Activated T-helper 1 cell treated with Interleukin-2 at 50 U/mL for 16 hours (primary cell): ENCODE measurements around the gene ACAP1.
"Not testable (repeated sequence)": the region's sequence is repeated elsewhere in the genome, so short reads cannot be mapped to it uniquely, and the experiment has no call there.

Experiments used
- DNase-seq: peaks from one replicate; pipeline ENCODE4 v3.0.0-alpha.2; 2020; ENCODE audit warnings: low read depth

The ACAP1 gene

DNA sequence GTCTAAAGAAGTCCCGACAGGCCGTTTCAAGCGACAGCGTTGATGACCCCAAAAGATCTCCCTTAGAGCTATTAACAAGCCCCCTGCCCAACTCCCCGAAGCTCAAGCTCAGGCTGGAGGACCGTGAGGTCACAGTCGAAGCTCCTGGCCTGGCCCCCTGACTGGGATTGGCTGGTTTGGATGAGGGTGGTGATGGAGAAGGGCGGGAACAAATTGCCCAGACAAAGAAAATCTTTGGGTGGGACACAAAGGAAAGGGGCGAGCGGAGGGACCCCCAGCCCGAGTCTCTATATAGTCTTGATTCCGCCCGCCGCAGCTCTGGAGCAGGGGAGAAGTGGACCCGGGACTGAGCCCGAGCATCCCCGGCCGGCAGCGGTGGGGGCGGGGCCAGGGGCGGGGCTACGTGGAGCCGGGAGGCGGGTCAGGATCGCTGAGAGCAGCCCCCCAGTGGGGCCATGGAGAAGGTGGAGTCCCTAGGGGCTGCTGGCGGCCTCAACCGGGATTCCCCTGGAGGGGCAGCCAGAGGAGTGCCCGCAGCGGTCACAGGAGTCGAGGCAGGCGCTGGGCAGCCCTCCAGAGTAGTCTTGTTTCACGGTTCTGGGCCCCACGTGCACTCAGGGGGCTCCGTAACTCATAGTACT, 6.2 kb upstream of the ACAP1 start:
- DNase-seq, result peak; percentile 62

DNA sequence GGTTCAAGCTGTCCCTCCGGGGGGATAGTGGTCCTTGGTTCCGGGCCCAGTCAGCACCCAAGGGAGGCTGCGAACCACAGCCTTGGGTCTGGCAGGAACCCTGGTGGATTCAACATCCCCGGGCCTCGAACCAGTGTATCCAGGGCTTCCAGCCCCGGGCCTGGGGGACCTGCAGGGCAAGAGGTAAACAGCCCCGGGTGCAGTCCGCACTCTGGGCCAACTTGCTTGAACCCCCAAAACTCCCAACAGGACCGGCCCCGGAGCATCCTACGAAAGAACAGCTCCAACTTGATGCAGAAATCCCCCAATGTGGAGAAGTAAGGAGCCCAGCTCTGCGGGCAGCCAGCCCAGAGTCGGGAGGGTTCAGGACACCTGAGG, 5.7 kb upstream of the ACAP1 start:
- no peak for DNase-seq

DNA sequence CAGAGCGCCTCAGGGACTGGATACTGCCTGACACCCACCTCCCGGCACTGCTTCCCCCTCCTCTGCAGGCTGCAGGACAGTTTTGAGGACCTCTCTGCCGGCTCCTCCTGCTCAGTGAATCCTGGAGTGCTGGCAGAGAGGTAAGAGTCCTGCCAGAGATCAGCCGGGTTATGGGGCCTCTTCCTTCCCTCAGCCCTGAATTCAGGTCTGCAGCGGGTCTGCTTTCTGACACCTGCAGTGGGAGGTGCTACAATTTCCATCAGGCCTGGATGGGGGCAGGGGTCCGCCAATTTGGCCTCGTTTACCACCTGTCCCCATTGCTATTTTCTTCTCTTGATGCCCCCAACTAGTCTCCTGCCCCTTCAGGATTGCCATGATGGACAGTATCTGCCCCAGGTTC, 4.2 kb upstream of the ACAP1 start:
- DNase-seq, result no peak

DNA sequence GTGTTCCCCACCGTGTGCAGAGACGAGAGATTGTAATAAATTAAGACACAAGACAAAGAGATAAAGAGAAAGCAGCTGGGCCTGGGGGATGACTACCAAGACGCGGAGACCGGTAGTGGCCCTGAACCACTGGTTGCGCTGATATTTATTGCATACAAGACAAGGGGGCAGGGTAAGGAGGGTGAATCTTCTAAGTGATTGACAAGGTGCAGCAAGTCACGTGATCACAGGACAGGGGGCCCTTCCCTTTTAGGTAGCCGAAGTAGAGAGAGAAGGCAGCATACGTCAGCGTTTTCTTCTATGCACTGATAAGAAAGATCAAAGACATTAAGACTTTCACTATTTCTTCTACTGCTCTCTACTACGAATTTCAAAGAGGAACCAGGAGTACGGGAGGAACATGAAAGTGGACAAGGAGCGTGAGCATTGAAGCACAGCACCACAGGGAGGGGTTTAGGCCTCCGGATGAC, 3.7 kb upstream of the ACAP1 start:
- not testable (repeated sequence) for DNase-seq

DNA sequence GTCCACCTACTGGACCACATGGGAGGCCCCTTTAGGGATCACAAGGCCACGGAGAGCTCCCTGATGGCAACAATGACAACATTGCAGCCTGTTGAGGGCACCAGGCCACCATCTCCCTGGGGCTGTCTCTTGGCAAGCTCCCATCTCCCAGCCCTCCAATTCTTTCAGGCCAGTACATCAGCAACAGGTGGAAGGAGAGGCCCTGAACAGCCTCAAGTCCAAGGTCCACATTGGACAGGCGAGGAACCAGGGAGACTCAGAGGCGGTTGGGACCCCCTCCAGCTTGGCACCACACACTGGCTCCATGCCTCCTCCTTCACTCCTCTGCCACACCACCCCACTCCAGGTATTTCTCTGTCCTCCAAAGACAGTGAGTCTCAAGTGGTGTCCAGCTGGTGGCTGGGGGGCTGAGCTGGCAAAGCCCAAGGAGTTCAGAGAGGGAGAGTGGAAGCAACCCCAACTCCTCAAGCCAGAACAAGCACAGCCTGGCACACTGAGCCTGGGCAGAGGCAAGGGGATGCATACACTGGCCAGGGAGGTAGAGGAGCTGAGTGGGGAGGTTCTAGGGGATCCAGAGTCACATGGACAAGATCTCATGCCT, 1.3 kb upstream of the ACAP1 start:
- no peak for DNase-seq

DNA sequence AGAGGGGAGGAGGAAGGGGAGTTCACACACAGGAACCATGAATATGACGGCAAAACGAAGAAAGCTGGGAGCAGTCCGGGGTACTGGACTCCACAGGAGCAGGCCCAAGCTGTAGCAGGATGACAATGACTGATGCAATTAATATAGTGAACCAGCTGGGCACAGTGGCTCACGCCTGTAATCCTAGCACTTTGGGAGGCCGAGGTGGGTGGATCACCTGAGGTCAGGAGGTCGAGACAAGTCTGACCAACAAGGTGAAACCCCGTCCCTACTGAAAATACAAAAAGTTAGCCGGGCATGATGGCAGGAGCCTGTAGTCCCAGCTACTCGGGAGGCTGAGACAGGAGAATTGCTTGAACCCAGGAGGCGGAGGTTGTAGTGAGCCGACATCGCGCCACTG, 564 bp upstream of the ACAP1 start:
- DNase-seq, result not testable (repeated sequence)

DNA sequence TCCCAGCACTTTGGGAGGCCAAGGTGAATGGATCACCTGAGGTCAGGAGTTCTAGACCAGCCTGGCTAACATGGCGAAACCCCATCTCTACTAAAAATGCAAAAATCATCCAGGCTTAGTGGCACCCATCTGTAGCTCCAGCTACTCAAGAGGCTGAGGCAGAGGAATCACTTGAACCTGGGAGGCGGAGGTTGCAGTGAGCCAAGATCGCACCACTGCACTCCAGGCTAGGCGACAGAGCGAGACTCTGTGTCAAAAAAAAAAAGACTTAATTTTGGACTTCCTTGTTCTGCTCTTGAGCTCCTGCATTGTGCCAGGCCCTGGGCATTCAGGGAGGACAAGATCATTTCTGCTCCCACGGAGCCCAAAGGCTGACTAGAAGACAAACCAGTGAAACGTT, 1.3 kb downstream of the ACAP1 start:
- DNase-seq, result not testable (repeated sequence)

DNA sequence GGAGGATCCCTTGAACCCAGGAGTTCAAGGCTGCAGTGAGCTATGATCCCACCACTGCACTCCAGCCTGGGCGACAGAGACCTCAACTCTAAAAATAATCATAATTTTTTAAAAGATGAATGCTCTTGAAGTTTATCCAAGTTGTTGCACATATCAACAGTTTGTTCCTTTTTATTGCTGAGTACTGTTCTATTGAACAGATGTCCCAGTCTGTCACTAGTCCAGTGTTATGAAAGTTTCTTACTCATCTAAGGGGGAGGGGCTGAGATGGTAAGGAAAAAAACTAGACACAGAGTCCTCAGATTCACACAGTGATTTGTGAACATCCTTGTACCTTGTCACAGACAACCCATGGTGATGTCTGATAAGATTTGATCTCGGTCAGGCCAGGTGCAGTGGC, 3.9 kb downstream of the ACAP1 start:
- no peak for DNase-seq

DNA sequence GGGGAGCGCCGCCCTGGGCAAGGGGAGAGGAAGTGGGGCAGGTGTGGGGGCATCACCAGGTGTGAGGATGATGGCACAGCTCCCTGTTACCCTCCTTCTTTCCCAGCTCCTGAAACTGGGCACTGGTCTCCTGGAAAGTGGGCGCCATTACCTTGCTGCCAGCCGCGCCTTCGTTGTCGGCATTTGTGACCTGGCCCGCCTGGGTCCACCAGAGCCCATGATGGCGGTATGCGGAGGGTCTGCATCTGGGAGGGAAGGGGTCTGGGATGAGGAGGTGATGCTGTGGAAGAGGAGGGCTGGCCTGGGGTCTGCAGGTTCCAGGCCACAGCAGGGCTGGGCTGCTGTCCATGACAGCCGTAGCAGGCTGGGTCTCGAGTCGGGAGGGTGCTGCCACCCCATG, 5.5 kb downstream of the ACAP1 start:
- no peak for DNase-seq

DNA sequence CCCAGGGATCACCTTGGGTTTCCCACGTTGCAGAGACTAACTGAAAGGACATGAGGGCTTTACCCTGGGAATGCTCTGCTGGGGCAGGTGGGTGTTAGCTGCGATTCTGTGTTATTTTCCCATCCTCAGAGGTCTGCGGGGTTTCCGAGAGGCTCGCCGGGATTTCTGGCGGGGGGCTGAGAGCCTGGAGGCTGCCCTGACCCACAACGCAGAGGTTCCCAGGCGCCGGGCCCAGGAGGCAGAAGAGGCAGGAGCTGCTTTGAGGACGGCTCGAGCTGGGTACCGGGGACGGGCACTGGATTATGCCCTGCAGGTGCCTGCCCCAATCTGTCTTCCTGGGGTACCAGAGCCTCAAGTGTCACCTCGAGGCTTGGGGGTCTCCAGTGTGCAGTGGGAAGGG, 6.9 kb downstream of the ACAP1 start:
- DNase-seq, result no peak

DNA sequence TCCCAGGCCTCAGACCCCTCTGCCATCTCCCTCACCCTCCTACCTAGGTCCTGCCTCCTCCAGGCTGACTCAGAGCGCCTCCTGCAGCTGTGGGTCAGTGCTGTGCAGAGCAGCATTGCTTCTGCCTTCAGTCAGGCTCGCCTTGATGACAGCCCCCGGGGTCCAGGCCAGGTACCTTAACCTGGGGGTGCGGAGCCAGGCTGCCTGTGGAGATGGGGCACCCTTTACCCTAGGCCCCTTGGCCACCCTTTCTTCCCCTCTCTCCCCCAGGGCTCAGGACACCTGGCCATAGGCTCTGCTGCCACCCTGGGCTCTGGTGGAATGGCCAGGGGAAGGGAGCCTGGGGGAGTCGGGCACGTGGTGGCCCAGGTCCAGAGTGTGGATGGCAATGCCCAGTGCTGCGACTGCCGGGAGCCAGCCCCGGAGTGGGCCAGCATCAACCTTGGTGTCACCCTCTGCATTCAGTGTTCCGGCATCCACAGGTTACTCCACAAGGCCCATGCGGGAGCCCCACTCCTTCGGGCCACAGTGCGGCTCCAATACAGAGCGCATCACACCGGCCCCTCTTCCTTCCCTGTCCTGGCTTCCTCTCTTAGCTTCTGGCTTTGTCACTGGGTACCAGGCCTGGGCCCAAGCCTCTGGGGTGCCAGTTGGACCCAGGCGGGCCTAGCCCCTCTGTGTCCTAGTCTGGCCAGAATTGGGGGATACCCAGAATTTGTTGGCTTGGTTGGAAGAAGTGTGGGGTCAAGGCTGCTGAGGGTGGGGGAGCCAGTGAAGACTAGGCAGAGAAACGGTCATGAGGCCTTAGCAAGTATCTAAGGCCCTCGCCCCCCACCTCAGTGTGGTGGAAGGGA, 10.7 kb downstream of the ACAP1 start:
- DNase-seq, result no peak

DNA sequence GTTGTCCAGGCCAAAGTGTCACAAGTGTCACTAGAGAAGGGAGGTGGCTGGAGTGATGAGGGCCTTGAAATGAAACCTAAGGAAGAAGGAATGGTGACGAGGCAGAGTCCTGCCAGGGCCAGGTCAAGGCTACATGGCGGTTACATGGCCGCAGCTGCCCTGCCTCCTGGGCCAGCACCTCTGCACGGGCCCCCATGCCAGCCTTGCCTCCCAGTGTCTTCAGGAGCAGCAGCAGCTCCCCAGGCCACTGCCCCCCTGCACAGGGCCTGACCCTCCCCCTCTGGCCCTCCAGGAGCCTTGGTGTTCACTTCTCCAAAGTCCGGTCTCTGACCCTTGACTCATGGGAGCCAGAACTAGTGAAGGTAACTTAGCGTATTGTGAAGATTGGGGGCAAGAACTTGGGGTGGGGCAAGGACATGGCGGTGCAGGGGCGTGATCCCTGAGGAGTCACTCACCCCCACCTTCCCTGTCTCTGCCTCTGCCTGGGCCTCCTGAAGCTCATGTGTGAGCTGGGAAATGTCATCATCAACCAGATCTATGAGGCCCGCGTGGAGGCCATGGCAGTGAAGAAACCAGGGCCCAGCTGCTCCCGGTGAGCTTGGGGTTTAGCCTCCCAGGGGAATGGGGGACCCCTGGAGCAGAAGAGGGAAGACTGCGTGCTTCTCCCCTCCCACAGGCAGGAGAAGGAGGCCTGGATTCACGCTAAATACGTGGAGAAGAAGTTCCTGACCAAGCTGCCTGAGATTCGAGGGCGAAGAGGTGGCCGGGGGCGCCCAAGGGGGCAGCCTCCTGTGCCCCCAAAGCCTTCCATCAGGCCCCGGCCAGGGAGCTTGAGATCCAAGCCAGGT, 11.5 kb downstream of the ACAP1 start:
- DNase-seq, result no peak

DNA sequence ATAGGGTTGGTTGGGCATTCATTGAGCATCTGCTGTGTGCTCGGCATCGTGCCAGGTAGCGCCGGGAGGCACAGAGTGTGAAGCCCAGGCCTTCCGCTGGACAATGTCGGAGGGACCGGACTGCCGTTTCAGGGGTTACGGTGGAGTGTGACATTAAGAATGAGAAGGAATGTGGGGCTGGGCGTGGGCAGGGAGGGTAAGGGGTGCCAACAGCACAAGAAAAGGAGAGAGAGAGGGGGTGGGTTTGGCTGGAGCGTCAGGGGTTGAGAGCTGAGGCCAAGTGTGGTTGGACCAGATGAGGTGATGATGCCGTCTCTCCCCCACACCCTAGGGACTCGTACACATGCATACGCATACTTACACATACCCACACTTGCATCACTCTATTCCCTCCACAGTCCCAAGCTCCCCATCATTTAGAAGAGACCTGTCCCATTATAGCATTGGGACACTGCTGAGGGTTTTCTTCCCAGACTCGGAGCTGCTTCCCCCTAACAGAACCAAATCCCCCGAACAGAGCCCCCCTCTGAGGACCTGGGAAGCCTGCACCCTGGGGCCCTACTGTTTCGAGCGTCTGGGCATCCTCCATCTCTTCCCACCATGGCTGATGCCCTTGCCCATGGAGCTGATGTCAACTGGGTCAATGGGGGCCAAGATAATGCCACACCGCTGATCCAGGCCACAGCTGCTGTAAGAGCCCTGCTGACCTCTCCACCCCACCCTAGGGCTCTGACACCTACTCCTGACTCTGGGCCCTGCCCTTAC, 12.3 kb downstream of the ACAP1 start:
- no peak for DNase-seq

DNA sequence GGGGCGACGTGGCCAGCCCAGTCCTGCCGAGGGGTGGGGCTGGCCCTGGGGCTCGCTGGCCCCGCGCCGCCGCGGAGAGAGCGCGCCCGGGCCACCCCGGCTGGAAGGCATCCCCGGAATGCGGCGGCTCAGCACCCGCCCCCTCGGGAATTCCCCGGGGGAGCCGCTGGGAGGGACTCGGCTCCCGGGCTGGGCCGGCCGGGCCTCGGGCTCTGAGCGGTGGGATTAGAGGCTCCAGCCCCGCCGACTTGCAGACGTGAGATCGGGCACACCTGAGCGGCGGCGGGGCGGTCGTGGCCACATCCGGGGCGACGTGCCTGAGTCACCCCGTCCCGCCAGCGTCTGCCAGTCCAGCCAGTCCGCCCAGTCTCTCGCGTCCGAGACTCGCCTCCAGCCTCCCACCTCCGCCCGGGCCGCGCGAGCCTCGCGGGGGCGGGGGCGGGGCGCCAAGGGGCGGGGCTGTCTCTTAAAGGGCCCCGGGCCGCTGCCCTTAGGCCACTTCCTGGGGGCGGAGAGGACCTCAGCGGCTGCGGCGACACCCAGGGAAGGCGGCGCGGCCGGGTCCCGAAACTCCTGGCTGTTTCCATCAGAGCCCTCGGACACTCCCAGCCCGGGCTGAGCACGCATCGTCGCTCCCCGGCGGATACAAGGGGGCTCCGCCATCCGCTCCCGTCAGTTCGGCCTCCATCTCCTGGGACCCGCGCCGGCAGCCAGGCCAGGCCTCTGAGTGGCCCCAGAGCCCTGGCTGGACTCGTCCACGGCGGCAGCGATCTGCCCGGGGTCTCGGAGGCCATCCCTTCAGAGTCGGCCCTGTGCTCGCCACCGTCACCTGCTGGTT, 15.6 kb downstream of the ACAP1 start, which contains the start of gene KCTD11:
TSS of gene KCTD11 (plus strand) at position 498 of the 838 bp plus-strand sequence.
- DNase-seq, result peak; percentile 71

DNA sequence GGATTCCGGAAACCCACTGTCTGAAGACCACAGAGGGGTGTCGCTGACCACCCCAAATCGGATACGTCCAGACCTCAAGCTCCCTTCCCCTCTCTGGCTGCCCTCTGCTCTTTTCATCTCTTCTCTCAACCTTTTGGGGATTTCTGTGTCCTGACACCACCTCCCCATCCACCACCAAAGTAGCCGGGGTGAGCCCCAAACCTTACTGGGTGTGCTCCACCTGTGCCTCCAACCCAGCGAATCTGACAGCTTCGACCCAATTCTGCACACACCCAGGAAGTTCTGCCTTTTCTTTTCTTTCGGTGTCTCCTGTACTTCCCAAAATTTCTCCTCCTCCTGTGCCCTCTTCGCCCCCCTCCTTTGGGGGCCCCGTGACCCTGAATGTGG, 16.2 kb downstream of the ACAP1 start:
- no peak for DNase-seq

DNA sequence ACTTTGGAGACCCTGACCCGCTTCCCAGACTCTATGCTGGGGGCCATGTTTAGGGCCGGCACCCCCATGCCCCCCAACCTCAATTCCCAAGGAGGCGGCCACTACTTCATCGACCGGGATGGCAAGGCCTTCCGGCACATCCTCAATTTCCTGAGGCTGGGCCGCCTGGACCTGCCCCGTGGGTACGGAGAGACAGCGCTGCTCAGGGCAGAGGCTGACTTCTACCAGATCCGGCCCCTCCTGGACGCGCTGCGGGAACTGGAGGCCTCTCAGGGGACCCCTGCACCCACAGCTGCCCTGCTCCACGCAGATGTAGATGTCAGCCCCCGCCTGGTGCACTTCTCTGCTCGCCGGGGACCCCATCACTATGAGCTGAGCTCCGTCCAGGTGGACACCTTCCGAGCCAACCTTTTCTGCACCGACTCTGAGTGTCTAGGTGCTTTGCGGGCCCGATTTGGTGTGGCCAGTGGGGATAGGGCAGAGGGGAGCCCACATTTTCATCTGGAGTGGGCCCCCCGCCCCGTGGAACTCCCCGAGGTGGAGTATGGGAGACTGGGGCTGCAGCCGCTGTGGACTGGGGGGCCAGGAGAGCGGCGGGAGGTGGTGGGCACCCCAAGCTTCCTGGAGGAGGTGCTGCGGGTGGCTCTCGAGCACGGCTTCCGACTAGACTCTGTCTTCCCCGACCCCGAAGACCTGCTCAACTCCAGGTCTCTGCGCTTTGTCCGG, 16.7 kb downstream of the ACAP1 start:
- DNase-seq, result no peak

DNA sequence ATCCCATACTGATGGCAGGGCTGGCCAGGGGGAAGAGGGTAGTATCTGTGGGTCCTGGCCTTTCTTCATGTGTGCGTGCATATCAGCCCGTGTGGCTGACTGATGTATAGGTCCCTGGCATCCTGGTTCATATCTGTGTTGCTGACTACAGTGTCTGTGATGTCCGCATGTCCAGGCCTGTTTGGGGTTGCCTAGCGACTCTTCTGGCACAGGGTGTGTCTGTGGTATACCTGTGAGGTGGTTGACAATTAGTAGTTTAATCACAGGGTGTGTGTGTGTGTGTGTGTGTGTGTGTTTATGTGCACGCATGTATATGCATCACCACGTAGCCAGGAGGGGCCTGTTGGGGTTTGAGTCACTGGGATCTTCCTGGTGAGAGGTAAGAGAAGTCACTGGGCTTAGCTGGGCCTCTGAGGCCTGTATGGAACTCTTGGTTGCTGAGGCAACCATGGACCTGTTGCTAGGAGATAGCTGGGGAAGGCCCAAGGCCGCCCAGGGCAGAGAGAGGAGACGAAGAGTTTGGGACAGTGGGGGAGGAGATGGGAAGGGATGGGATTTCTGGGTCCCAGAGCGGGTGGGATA, 18.0 kb downstream of the ACAP1 start:
- DNase-seq, result no peak

DNA sequence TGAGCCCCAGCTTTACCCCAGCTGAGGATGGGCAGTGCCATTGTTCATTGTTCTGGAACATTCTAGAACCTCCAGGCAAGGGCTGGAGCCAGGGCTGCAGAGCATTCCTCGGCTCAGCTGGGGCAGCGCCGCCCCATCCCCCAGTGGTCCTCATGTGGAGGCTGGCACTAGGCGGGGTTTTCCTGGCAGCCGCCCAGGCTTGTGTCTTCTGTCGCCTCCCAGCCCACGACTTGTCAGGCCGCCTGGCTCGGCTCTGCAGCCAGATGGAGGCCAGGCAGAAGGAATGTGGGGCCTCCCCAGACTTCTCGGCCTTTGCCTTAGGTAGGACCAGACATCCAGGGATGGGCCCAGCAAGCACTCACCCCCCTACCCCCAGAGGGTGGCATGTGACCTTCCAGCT, 18.7 kb downstream of the ACAP1 start, which contains the start of gene TMEM95:
TSS of gene TMEM95 (plus strand) at position 104 of the 400 bp plus-strand sequence. CDS start at position 153, 49 bp downstream.
- DNase-seq, result no peak

DNA sequence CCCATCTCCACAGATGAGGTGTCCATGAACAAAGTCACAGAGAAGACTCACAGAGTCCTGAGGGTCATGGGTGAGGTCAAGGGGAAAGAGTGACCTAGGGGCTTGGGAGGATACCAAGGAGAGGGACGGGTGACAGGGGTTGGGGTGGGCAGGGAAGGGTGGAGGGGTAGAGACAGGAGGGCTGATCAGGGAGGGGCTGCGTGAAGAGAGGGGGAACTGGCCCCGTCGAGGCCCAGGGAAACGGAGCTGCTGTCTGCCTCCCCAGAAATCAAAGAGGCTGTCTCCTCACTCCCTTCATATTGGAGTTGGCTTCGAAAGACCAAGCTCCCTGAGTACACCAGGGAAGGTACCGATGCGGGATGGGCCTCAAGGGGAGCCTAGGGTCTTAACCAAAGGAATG, 19.2 kb downstream of the ACAP1 start:
- no peak for DNase-seq
